PFSK-1 (cell line): ENCODE measurements around the gene FRRS1L.

Experiments used
- FOXP2 ChIP-seq: optimal IDR thresholded peaks from 2 replicates; pipeline ENCODE3; 2011; ENCODE audit warnings: borderline replicate concordance, control low read depth, inconsistent platforms; ENCODE audit not compliant: insufficient read depth; ENCODE audit errors: extremely low read length, extremely low read depth
- POLR2AphosphoS5 ChIP-seq: IDR thresholded peaks from 2 replicates; pipeline ENCODE4 v1.6.1; 2012; ENCODE audit warnings: low read depth, mild to moderate bottlenecking, control low read depth, low read length, moderate library complexity
- REST ChIP-seq, 2 experiments: IDR thresholded peaks; 2 replicates each; pipeline versions ENCODE4 v1.6.1 to v1.8.0; 2011 to 2012; ENCODE audit warnings: low read depth in 2 of 2, low read length in 2 of 2, control low read depth in 1 of 2, inconsistent platforms in 1 of 2, mild to moderate bottlenecking in 1 of 2, moderate library complexity in 1 of 2; ENCODE audit not compliant: insufficient read depth in 1 of 2
- SIN3A ChIP-seq: IDR thresholded peaks from 2 replicates; pipeline ENCODE4 v1.6.1; 2012; ENCODE audit warnings: mild to moderate bottlenecking, low read length, moderate library complexity, borderline replicate concordance; ENCODE audit not compliant: insufficient read depth
- TAF1 ChIP-seq: IDR thresholded peaks from 2 replicates; pipeline ENCODE4 v1.6.1; 2012; ENCODE audit warnings: low read length, control low read depth, borderline replicate concordance; ENCODE audit not compliant: insufficient read depth

Gene FRRS1L

GRCh38 chr9:109166171-109166770 lies 778 bp downstream of the FRRS1L start:
- TF ChIP-seq FOXP2 (no peak), REST (IDR thresholded peaks at IDR 0.05; ENCODE audit: insufficient read depth in 1 of 2, low read depth in 2 of 2, low read length in 2 of 2) (no peak), TAF1 (no peak), POLR2AphosphoS5 (no peak), SIN3A (no peak)

- TF ChIP-seq REST (IDR thresholded peaks at IDR 0.05; ENCODE audit: insufficient read depth in 1 of 2, low read depth in 2 of 2, low read length in 2 of 2): no peak
- TF ChIP-seq FOXP2: no peak
- no peak for TF ChIP-seq POLR2AphosphoS5
- TF ChIP-seq TAF1: no peak
- no peak for TF ChIP-seq SIN3A
Observed at GRCh38 chr9:109164042-109164441, 3.0 kb downstream of the FRRS1L start.

- TF ChIP-seq TAF1: no peak
- no peak for TF ChIP-seq POLR2AphosphoS5
Observed at GRCh38 chr9:109163194-109163593, 3.9 kb downstream of the FRRS1L start.

GRCh38 chr9:109162677-109163076 lies 4.4 kb downstream of the FRRS1L start:
- TF ChIP-seq REST (IDR thresholded peaks at IDR 0.05; ENCODE audit: insufficient read depth in 1 of 2, low read depth in 2 of 2, low read length in 2 of 2): no peak
- no peak for TF ChIP-seq FOXP2
- no peak for TF ChIP-seq SIN3A
- TF ChIP-seq POLR2AphosphoS5: no peak
- TF ChIP-seq TAF1: no peak

- TF ChIP-seq FOXP2: no peak
Observed at GRCh38 chr9:109161471-109161870, 5.6 kb downstream of the FRRS1L start.

GRCh38 chr9:109159583-109159982 lies 7.5 kb downstream of the FRRS1L start:
- TF ChIP-seq TAF1 (no peak), POLR2AphosphoS5 (no peak), REST (IDR thresholded peaks at IDR 0.05; ENCODE audit: insufficient read depth in 1 of 2, low read depth in 2 of 2, low read length in 2 of 2) (no peak), FOXP2 (no peak), SIN3A (no peak)
